IgD-negative memory B cell (primary cell): ENCODE results near the gene ALOX5. TPM values are rescaled to one million over a fixed set of nuclear protein-coding genes. Genes with fewer than 3 reads are reported as not detected.
"Not testable (repeated sequence)": the region's sequence is repeated elsewhere in the genome, so short reads cannot be mapped to it uniquely, and the experiment has no call there.

Experiments used
- H3K27ac Mint-ChIP-seq, 3 donors: one replicate each; pipeline ENCODE4 v1.8.0; 2020 to 2022; ENCODE audit warnings: mild to moderate bottlenecking in 3 of 3, mixed read lengths in 3 of 3, moderate library complexity in 1 of 3
- H3K27me3 Mint-ChIP-seq: one replicate; pipeline ENCODE4 v1.8.0; 2021; ENCODE audit warnings: mixed read lengths
- H3K36me3 Mint-ChIP-seq: one replicate; pipeline ENCODE4 v1.8.0; 2020; ENCODE audit warnings: mild to moderate bottlenecking, mixed read lengths
- H3K4me1 Mint-ChIP-seq, 3 donors: one replicate each; pipeline ENCODE4 v1.8.0; 2020 to 2022; ENCODE audit warnings: mixed read lengths in 3 of 3, mild to moderate bottlenecking in 1 of 3
- H3K4me3 Mint-ChIP-seq, 4 donors: one replicate each; pipeline ENCODE4 v1.8.0; 2020 to 2022; ENCODE audit warnings: mild to moderate bottlenecking in 4 of 4, mixed read lengths in 4 of 4, moderate library complexity in 3 of 4
- H3K9me3 Mint-ChIP-seq, 3 donors: one replicate each; pipeline ENCODE4 v1.8.0; 2020 to 2021; ENCODE audit warnings: mixed read lengths in 3 of 3, mild to moderate bottlenecking in 1 of 3
- polyA plus RNA-seq: library from polyadenylated mRNA; unstranded; fragments of 300-500 nt; fragmentation: Illumina TruSeq; gene quantifications from one replicate; pipeline ENCODE4 v1.2.3, GENCODE V29; 2021

Gene ALOX5
- polyA plus RNA-seq, 1 donor from 2014 or later = 193 TPM

- no peaks in the 10 kb centered on the region for H3K27me3 Mint-ChIP-seq
- H3K9me3 Mint-ChIP-seq = no peaks in the 10 kb centered on the region
- H3K27ac Mint-ChIP-seq = peak overlapping the region in 2 of 3 donors; percentile 27 to 71
- peaks cover 36 to 42% (median 40%) of the 10 kb centered on the region in 3 donors for H3K4me1 Mint-ChIP-seq
- H3K36me3 Mint-ChIP-seq = peaks cover 9% of the 10 kb centered on the region
- peak overlapping the region in 1 of 4 donors; percentile 57 for H3K4me3 Mint-ChIP-seq
These were observed 6.0 kb downstream of the ALOX5 start for GRCh38 chr10:45379891-45380540.

- no peaks in the 10 kb centered on the region for H3K27me3 Mint-ChIP-seq
- H3K27ac Mint-ChIP-seq = peak overlapping the region in 1 of 3 donors; percentile 27
- H3K9me3 Mint-ChIP-seq = no peaks in the 10 kb centered on the region
- peaks cover 28 to 34% (median 33%) of the 10 kb centered on the region in 3 donors for H3K4me1 Mint-ChIP-seq
- peak overlapping the region in 2 of 4 donors; percentile 28 to 32 for H3K4me3 Mint-ChIP-seq
- peaks cover 10% of the 10 kb centered on the region for H3K36me3 Mint-ChIP-seq
These were observed 7.0 kb downstream of the ALOX5 start for GRCh38 chr10:45380903-45381620.

GRCh38 chr10:45382591-45382990, 8.6 kb downstream of the ALOX5 start:
- H3K9me3 Mint-ChIP-seq = no peaks in the 10 kb centered on the region
- H3K4me1 Mint-ChIP-seq = peaks cover 16 to 23% (median 21%) of the 10 kb centered on the region in 3 donors
- H3K36me3 Mint-ChIP-seq = peaks cover 9% of the 10 kb centered on the region
- no peak overlapping the region for H3K4me3 Mint-ChIP-seq
- H3K27me3 Mint-ChIP-seq = no peaks in the 10 kb centered on the region
- H3K27ac Mint-ChIP-seq = no peak overlapping the region

- peaks cover 5 to 11% (median 11%) of the 10 kb centered on the region in 3 donors for H3K4me1 Mint-ChIP-seq
- no peaks in the 10 kb centered on the region for H3K9me3 Mint-ChIP-seq
- H3K4me3 Mint-ChIP-seq = no peak overlapping the region
- no peaks in the 10 kb centered on the region for H3K27me3 Mint-ChIP-seq
- H3K27ac Mint-ChIP-seq = no peak overlapping the region
- peaks cover 10% of the 10 kb centered on the region for H3K36me3 Mint-ChIP-seq
These were observed 9.8 kb downstream of the ALOX5 start for GRCh38 chr10:45383682-45384330.

GRCh38 chr10:45386657-45387056, 12.6 kb downstream of the ALOX5 start:
- Mint-ChIP-seq H3K4me1 (peaks cover 0 to 7% (median 3%) of the 10 kb centered on the region in 3 donors), H3K27ac (no peak overlapping the region), H3K9me3 (peaks cover 0 to 2% (median 0%) of the 10 kb centered on the region in 3 donors), H3K36me3 (peaks cover 20% of the 10 kb centered on the region), H3K27me3 (no peaks in the 10 kb centered on the region), H3K4me3 (no peak overlapping the region)

- Mint-ChIP-seq H3K27ac (no peak overlapping the region), H3K9me3 (peaks cover 0 to 2% (median 0%) of the 10 kb centered on the region in 3 donors), H3K4me1 (peaks cover 0 to 5% (median 3%) of the 10 kb centered on the region in 3 donors), H3K36me3 (peaks cover 20% of the 10 kb centered on the region), H3K4me3 (no peak overlapping the region), H3K27me3 (no peaks in the 10 kb centered on the region)
These were observed 13.3 kb downstream of the ALOX5 start for GRCh38 chr10:45387096-45387893.

- H3K27me3 Mint-ChIP-seq, H3K9me3 Mint-ChIP-seq, H3K4me1 Mint-ChIP-seq, H3K4me3 Mint-ChIP-seq: not testable (repeated sequence)
- Mint-ChIP-seq H3K36me3 (peaks cover 23% of the 10 kb centered on the region), H3K27ac (peak overlapping the region in 1 of 3 donors; percentile 26)
These were observed 15.7 kb downstream of the ALOX5 start for GRCh38 chr10:45389671-45390070.

GRCh38 chr10:45391636-45392035, 17.6 kb downstream of the ALOX5 start:
- not testable (repeated sequence) for H3K9me3 Mint-ChIP-seq, H3K27ac Mint-ChIP-seq, H3K4me1 Mint-ChIP-seq, H3K4me3 Mint-ChIP-seq, H3K27me3 Mint-ChIP-seq
- H3K36me3 Mint-ChIP-seq = peaks cover 26% of the 10 kb centered on the region

- Mint-ChIP-seq H3K9me3 (peaks cover 1 to 10% (median 2%) of the 10 kb centered on the region in 3 donors), H3K27me3 (no peaks in the 10 kb centered on the region), H3K4me3 (no peak overlapping the region), H3K4me1 (peaks cover under 1 to 5% (median 2%) of the 10 kb centered on the region in 3 donors), H3K36me3 (peaks cover 23% of the 10 kb centered on the region), H3K27ac (no peak overlapping the region)
These were observed 21.5 kb downstream of the ALOX5 start for GRCh38 chr10:45395554-45395953.

- no peaks in the 10 kb centered on the region for H3K27me3 Mint-ChIP-seq
- no peak overlapping the region for H3K4me3 Mint-ChIP-seq
- peaks cover 13 to 18% (median 15%) of the 10 kb centered on the region in 3 donors for H3K4me1 Mint-ChIP-seq
- no peak overlapping the region for H3K27ac Mint-ChIP-seq
- H3K36me3 Mint-ChIP-seq = peaks cover 25% of the 10 kb centered on the region
- peaks cover 1 to 10% (median 2%) of the 10 kb centered on the region in 3 donors for H3K9me3 Mint-ChIP-seq
These were observed 24.6 kb downstream of the ALOX5 start for GRCh38 chr10:45398595-45398994.

- peaks cover 1 to 10% (median 2%) of the 10 kb centered on the region in 3 donors for H3K9me3 Mint-ChIP-seq
- no peak overlapping the region for H3K4me3 Mint-ChIP-seq
- no peaks in the 10 kb centered on the region for H3K27me3 Mint-ChIP-seq
- peaks cover 18 to 24% (median 20%) of the 10 kb centered on the region in 3 donors for H3K4me1 Mint-ChIP-seq
- H3K36me3 Mint-ChIP-seq = peaks cover 24% of the 10 kb centered on the region
- peak overlapping the region in 1 of 3 donors; percentile 26 for H3K27ac Mint-ChIP-seq
These were observed 25.1 kb downstream of the ALOX5 start for GRCh38 chr10:45399113-45399512.

- peaks cover 43 to 44% (median 43%) of the 10 kb centered on the region in 3 donors for H3K4me1 Mint-ChIP-seq
- H3K4me3 Mint-ChIP-seq = peak overlapping the region in 1 of 4 donors; percentile 41
- H3K27me3 Mint-ChIP-seq = no peaks in the 10 kb centered on the region
- peaks cover 24% of the 10 kb centered on the region for H3K36me3 Mint-ChIP-seq
- H3K9me3 Mint-ChIP-seq = no peaks in the 10 kb centered on the region
- no peak overlapping the region for H3K27ac Mint-ChIP-seq
These were observed 29.1 kb downstream of the ALOX5 start for GRCh38 chr10:45403151-45403550.

- H3K4me1 Mint-ChIP-seq = peaks cover 46 to 49% (median 47%) of the 10 kb centered on the region in 3 donors
- H3K27ac Mint-ChIP-seq = peak overlapping the region; percentile 51 to 85 (median 78)
- H3K9me3 Mint-ChIP-seq = no peaks in the 10 kb centered on the region
- peaks cover 18% of the 10 kb centered on the region for H3K36me3 Mint-ChIP-seq
- H3K27me3 Mint-ChIP-seq = no peaks in the 10 kb centered on the region
- peak overlapping the region in 1 of 4 donors; percentile 58 for H3K4me3 Mint-ChIP-seq
These were observed 30.2 kb downstream of the ALOX5 start for GRCh38 chr10:45404087-45404769.

- H3K9me3 Mint-ChIP-seq = no peaks in the 10 kb centered on the region
- H3K27ac Mint-ChIP-seq = no peak overlapping the region
- H3K4me3 Mint-ChIP-seq = peak overlapping the region in 1 of 4 donors; percentile 25
- peaks cover 46 to 51% (median 47%) of the 10 kb centered on the region in 3 donors for H3K4me1 Mint-ChIP-seq
- H3K36me3 Mint-ChIP-seq = peaks cover 18% of the 10 kb centered on the region
- H3K27me3 Mint-ChIP-seq = no peaks in the 10 kb centered on the region
These were observed 30.7 kb downstream of the ALOX5 start for GRCh38 chr10:45404770-45405120.
